Measurements from ENCODE around the gene SHMT1.

Gene SHMT1

DNA sequence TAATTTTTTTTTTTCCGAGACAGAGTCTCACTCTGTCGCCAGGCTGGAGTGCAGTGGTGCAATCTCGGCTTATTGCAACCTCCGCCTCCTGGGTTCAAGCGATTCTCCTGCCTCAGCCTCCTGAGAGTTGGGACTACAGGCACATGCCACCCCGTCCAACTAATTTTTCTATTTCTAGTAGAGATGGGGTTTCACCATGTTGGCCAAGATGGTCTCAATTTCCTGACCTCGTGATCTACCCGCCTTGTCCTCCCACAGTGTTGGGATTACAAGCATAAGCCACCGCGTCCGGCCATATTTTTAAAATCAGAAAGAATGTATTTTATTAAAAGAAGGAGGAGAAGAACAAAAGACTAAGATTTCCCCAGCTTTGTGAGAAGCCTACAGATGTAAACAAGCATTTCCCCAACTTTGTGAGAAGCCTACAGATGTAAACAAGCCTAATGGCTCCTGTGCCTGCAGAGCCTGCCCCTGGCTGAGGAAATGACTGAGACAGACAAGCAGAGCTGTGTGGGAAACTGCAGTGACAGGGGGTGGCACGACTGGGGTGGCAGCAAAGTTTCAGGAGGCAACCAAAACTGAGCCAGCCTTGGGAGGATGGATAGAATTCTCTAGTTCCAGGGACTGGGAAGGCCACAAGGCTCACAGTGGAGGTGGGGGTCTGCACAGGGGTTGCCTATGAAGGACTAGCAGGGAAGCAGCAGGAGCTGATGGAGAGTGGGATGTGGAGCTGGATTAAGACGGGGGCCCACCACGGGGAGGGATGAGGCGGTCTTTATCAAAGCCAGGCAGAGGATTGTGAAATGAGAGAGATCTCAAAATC, 71.4 kb downstream of the SHMT1 start:
- no peak for DNase-seq (ENCODE audit: low read depth in 2 of 2)

DNA sequence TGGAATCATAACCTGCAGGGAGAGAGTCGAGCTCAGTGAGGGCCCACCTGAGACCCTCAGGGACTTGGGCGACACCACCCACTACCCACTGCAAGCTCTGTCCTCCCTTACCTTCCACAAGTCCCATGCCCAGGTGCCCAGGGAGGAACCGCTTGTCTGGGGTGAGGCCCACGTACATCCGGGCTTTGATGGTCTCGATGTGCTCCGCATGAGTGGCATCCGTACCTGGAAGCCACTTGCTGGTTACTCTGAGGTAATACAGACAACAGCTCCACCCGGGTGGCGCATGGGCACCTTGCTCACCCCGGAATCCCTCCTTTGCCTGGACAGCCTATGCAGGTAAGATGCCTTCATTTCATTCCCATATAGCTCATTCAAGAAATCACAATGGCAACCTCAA, 78.1 kb downstream of the SHMT1 start:
- no peak for DNase-seq (ENCODE audit: low read depth in 2 of 2)

DNA sequence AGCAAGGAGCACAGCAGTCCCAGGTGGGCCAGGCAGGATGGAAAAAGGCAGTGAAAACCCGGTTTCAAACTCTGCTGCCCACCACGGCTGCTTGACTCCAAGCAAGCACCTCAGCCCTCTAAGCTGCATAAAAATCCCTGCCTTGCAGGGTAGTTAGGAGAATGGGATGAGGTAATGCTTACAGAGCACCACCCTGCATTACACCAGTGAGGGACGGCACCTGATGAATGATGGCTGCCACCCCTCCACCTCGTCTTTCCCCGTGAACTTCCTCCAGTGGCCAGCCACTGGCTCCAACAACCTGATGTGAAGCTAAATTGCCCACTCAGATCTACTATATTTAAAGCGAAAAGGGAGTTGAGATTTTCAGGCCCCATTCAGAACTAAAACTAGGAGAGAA, 81.6 kb downstream of the SHMT1 start:
- no peak for DNase-seq (ENCODE audit: low read depth in 2 of 2)

DNA sequence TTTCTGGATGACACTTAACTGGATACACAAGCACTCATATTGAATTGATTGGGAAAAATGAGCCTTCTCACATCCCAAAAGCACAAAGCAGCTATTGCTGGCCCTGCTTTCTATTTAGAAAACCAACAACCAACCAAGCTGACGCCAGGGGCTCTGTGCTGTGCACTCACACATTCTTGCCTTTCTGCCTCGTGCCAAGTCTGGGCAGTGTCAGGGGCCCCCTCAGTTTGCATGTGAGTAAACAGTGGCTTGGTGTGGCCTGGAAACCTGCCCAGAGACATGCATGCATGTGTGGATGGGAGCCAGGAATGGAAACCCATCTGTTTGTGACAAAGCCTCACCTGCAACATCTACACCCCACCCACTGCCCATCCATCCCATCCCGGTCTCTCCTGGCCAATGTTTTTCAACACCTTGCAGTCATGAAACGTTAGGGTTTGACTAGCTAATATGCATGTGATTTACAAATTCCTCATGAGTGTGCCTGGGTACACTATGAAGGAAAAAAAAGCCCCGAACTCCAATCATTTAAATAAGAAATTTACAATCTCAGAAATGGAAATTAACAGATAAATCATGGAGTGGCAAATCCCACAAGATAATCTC, 82.5 kb downstream of the SHMT1 start:
- no peak for DNase-seq (ENCODE audit: low read depth in 2 of 2)

DNA sequence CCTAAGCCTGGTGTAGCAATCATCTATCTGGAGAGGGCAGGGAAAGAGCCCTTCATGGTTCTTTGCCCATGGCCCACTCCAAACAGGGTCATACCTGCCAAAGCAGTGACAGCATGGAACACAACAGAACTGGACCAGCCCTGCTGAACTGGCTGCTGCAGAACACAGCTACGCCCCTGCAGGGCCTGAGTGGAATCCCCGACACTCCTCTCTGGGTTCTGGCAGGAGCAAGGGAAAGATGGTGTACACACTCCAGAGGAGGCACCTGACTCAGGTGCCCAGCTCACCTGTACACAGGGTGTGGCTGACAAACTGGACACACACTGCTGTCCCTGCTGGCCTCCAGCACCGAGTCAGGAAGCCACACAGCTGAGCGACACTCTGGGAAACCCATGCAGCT, 83.1 kb downstream of the SHMT1 start:
- DNase-seq (ENCODE audit: low read depth in 2 of 2), result no peak

DNA sequence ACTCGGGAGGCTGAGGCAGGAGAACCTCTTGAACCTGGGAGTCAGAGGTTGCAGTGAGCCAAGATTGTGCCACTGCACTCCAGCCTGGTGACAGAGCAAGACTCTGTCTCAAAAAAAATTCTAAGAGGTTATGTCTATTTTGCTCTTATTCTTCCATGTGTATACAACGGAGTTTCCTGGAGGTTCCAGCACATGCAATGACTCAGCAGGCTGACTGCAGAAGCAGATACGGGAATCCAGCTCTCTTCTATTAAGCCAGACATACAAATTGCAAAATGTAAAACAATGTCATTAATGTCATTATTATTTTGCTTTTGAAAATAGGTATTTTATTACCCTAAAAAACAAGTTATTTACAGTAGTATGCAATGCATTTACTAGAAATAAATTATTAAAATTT, 84.5 kb downstream of the SHMT1 start:
- DNase-seq (ENCODE audit: low read depth in 2 of 2), result no peak

Data from stimulated activated CD8-positive, alpha-beta memory T cell treated with anti-CD3 and anti-CD28 coated beads, Interleukin-15, amount 100 ng/mL, for 48 hours (primary cell).